Measurements from ENCODE around the gene TTC24.

Gene TTC24

DNA sequence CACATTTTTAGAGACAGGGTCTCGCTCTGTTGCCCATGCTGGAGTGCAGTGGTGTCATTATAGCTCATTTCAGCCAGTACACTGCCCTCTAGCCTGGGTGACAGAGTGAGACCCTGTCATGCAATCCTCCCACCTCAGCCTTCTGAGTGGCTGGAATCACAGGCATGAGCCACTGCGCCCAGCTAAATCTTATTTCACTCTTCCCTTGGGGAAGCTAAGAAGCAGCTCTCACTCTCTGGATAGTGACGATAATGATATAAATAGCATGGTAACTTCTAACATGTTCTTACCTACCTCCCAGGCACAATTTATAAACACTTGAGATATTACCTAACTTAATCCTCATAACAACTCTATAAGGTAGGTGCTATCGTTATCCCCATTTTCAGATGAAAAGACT is 32.1 kb upstream of the TTC24 start:
- no peak for DNase-seq (ENCODE audit: low read depth)
- H3K4me3 ChIP-seq (ENCODE audit: low read depth, low read length) = no peak overlapping the region
- in situ Hi-C loops (cut with HindIII; ENCODE audit: low sequenced_read_pairs) = no loop called here
- TF ChIP-seq, protein P1, sequence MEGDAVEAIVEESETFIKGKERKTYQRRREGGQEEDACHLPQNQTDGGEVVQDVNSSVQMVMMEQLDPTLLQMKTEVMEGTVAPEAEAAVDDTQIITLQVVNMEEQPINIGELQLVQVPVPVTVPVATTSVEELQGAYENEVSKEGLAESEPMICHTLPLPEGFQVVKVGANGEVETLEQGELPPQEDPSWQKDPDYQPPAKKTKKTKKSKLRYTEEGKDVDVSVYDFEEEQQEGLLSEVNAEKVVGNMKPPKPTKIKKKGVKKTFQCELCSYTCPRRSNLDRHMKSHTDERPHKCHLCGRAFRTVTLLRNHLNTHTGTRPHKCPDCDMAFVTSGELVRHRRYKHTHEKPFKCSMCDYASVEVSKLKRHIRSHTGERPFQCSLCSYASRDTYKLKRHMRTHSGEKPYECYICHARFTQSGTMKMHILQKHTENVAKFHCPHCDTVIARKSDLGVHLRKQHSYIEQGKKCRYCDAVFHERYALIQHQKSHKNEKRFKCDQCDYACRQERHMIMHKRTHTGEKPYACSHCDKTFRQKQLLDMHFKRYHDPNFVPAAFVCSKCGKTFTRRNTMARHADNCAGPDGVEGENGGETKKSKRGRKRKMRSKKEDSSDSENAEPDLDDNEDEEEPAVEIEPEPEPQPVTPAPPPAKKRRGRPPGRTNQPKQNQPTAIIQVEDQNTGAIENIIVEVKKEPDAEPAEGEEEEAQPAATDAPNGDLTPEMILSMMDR (IDR thresholded peaks at IDR 0.05; ENCODE audit: low read depth, low read length, missing control alignments) = no peak

DNA sequence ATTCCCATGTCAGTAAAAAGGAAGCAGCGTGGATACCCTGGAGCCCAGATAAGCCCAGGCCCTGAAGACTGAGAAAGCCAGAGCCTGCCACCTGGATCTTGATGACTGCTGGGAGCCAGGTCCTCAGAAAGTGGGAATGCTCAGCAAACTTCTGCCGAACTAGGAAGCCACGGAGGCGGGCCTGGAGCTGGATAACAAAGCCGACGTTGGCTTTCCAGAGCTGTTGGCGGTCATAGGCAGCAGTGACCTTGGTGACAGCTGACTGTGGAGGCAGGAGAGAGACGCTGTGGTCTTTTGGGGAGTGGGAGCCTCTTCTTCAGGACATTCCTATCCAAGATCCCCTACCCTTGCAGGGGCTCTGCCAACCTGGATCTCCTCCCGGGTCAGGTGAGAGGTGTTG is 31.5 kb upstream of the TTC24 start:
- H3K4me3 ChIP-seq (ENCODE audit: low read depth, low read length) = no peak overlapping the region
- in situ Hi-C loops (cut with HindIII; ENCODE audit: low sequenced_read_pairs) = no loop called here
- TF ChIP-seq, protein P1 (IDR thresholded peaks at IDR 0.05; ENCODE audit: low read depth, low read length, missing control alignments) = no peak

DNA sequence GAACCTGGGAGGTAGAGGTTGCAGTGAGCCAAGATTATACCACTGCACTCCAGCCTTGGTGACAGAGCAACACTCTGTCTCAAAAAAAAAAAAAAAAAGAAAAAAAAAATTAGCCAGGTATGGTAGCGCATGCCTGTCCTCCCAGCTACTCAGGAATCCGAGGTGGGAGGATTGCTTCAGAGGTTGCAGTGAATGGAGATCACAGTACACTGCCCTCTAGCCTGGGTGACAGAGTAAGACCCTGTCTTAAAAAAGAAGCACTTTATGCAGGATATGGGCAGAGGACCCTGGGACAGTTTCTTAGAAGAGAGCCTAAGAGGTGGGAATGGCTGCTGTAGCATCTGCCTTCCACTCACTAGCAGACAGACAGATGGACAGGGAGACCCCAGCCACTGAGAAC is 30.1 kb upstream of the TTC24 start:
- H3K4me3 ChIP-seq (ENCODE audit: low read depth, low read length) = no peak overlapping the region
- TF ChIP-seq, protein P1 (IDR thresholded peaks at IDR 0.05; ENCODE audit: low read depth, low read length, missing control alignments) = no peak
- DNase-seq (ENCODE audit: low read depth) = no peak
- in situ Hi-C loops (cut with HindIII; ENCODE audit: low sequenced_read_pairs) = no loop called here

More for the DNA sequence above, 31.5 kb upstream of the TTC24 start:
- no peak for DNase-seq (ENCODE audit: low read depth)

DNA sequence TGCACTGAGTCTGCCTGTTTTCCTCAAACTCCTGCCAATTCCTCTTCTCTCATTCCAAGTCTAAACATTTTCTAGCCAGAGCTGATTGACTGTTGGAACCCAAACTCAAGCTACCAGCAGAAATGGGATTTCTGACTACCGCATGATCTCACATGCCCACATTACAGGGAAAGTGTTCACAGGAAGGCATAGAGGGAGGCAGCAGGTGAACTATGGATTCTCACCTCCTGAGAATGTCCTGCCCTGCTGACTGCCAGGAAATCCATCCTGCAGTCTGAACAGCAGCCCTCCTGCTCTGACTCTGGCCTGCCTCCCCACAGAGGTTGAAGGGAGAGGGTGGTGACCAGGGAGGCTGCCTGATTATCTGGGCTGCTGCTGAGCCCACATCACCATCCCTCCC is 29.7 kb upstream of the TTC24 start:
- DNase-seq (ENCODE audit: low read depth) = no peak
- TF ChIP-seq, protein P1 (IDR thresholded peaks at IDR 0.05; ENCODE audit: low read depth, low read length, missing control alignments) = no peak
- in situ Hi-C loops (cut with HindIII; ENCODE audit: low sequenced_read_pairs) = no loop called here
- no peak overlapping the region for H3K4me3 ChIP-seq (ENCODE audit: low read depth, low read length)

DNA sequence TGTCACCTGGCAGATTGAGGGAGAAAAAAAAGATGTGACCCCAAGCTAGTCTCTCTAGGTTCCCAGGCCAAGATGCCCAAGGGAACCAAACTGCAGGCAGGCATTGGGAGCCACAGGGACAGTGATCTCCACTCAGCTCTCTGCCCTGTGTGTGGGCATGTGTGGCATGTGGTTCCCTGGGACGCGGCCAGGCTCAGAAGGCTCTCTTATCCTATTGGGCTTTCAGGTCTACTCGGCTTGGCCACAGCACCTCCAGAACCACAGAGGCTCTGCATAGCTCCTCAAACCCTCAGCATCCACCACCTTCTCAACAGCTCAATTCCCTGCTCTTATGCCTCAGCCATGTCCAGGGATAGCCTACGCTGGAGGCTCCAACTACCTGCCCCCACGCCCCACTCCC is 29.2 kb upstream of the TTC24 start:
- in situ Hi-C loops (cut with HindIII; ENCODE audit: low sequenced_read_pairs) = no loop called here
- TF ChIP-seq, protein P1 (IDR thresholded peaks at IDR 0.05; ENCODE audit: low read depth, low read length, missing control alignments) = no peak

DNA sequence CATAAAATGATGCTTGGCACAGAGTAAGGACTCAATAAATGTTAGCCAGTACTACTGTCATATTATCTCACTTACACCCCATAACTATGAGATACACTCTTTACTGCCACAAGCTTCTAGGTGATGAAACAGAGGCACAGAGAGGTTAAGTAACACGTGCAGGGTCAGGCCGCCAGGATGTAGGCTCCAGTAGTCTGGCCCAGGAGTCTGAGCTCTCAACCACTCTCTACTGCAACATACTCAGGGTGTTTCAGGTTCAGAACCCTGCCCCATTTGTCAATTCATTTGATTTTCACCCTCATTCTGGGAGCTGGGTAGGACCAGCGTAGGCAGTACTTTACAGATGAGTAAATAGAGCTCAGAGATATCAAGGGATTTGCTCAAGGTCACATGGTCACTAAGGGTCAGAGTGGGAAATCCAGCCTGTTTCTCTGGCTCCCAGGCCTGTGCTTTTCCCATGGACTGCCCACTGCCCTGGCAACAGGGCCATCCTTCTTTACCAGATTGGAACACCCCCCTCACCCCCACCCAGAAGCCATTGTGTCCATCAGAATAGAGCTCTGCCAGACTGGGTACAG is 28.4 kb upstream of the TTC24 start:
- DNase-seq (ENCODE audit: low read depth) = no peak
- TF ChIP-seq, protein P1 (IDR thresholded peaks at IDR 0.05; ENCODE audit: low read depth, low read length, missing control alignments) = no peak
- in situ Hi-C loops (cut with HindIII; ENCODE audit: low sequenced_read_pairs) = no loop called here
- no peak overlapping the region for H3K4me3 ChIP-seq (ENCODE audit: low read depth, low read length)

More for the DNA sequence above, 29.2 kb upstream of the TTC24 start:
- H3K4me3 ChIP-seq (ENCODE audit: low read depth, low read length) = no peak overlapping the region
- DNase-seq (ENCODE audit: low read depth) = no peak
